NCI-H524 (cell line): ENCODE data around the gene UNK.
"Not testable (repeated sequence)": the region's sequence is repeated elsewhere in the genome, so short reads cannot be mapped to it uniquely, and the experiment has no call there.

Experiments used
- DNase-seq, 2 experiments: peaks; one replicate each; lab custom pipeline; 2025; lab: John Stamatoyannopoulos, UW

Gene UNK

DNA sequence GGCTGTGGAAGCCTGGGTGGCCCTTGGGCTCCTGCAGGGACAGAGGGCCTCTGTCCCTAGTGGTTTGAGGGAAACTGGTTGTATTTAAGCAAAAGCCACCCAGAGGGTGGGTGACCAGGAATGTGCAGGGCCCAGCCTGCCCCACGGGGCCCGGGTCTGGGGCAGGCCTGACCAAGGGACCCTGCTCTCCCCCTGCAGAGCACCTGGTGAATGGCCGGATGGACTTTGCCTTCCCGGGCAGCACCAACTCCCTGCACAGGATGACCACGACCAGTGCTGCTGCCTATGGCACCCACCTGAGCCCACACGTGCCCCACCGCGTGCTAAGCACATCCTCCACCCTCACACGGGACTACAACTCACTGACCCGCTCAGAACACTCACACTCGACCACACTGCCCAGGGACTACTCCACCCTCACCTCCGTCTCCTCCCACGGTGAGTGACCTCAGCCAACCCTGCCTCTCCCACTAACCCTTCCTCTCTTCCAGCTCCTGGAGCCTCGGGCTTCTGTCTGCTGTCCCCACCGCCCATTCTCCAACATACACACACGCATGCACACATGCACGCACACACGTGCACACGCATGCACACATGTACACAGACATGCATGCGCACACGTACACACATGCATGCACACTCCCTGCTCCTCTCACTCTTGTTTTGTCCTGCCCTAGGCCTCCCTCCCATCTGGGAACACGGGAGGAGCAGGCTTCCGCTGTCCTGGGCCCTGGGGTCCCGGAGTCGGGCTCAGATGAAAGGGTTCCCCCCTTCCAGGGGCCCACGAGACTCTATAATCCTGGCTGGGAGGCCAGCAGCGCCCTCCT, 30.0 kb upstream of the UNK start:
- no peak for DNase-seq

DNA sequence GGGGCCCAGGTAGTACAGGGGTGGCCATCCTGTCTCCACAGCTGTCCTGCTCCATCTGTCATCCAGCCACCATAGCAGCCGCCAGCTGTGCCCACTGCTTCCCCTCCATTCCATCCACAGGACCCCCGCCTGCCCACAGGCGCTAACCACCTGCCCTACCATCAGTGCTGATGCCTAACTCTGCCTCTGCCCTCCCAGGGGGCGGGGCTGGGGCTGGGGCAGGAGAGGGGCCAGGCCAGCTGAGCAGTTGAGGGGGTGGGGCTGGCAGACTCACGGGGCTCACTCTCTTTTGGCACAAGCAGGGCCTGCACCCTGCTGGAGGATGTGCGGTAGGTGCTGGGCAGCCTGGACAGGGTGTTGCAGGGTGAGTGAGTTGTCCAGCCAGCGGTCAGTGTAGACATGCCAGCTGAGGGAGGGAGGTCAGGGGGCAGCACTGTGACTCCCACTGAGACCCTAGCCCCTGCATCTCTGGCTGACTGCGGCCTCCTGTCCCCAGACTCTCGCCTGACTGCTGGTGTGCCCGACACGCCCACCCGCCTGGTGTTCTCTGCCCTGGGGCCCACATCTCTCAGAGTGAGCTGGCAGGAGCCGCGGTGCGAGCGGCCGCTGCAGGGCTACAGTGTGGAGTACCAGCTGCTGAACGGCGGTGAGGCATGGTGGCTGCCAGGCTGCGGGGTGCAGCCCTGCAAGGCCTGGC, 29.3 kb upstream of the UNK start:
- DNase-seq = peak; percentile 75 to 84

DNA sequence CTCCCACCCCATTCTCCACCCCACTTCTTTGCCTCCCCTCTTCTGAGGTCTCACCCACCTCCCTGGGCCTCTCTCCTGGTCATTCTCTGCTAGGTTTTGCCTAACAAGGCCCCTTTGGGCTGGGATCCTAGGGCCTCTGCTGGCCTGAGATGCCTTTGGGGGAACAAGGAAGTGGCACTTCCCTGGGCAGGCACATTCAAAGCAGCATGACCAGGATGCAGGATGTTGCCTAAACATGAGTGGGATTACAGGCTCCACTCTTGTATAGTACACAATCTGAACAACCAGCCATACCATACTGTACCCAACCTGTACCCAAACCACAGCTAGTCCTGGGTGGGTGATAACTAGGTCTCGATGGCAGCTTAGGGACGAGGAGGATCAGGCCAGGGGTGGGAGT, 28.6 kb upstream of the UNK start:
- no peak for DNase-seq

GRCh38 chr17:75756451-75757085, 28.0 kb upstream of the UNK start:
- no peak for DNase-seq

DNA sequence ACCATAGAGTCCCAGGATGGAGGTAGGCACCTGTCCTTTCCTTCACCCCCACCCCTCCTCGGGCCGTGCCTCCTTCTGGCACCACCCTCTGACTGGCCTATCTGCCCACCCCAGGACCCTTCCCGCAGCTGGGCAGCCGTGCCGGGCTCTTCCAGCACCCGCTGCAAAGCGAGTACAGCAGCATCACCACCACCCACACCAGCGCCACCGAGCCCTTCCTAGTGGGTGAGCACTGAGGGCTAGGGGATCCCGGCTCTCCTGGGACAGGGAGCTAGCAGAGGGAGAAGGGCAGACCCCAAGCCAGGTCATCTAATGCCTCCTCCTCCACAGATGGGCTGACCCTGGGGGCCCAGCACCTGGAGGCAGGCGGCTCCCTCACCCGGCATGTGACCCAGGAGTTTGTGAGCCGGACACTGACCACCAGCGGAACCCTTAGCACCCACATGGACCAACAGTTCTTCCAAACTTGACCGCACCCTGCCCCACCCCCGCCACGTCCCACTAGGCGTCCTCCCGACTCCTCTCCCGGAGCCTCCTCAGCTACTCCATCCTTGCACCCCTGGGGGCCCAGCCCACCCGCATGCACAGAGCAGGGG, 27.4 kb upstream of the UNK start:
- no peak for DNase-seq

DNA sequence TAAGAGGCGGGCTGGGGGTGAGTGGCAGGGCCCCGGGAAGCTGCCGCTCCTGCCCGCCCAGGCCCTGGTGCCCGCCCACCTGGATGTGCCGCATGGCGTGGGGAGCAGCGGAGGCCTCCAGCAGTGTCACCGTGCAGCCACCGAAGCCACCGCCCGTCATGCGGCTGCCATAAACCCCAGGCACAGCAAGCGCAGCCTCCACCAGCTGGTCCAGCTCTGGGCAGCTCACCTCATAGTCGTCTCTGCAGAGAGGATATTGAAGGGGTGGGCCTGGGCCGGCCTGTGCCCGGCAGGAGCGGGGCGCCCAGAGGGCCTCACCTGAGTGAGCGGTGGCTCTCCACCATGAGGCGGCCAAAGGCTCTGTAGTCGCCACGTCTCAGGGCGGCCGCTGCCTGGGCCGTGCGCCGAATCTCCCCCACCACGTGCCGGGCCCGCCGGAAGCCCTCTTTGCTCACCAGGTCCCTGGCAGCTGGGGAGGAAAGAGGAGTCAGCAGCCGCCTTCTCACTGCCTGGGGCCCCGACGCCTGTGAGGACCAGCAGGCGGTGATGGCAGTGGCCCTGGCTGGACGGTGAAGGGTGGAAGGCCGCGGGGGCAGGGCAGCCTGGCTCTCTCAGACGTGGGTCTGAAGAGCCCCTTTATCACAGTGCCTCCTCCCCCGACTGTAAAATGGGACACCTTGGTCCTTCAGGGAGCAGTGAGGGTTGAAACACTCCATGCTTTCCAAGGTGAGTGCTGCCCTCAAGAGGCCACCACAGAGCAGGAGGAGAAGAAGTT, 26.3 kb upstream of the UNK start:
- DNase-seq = peak in 1 of 2 experiments; percentile 38

GRCh38 chr17:75759457-75759856, 25.1 kb upstream of the UNK start:
- DNase-seq = no peak

GRCh38 chr17:75759978-75760640, 24.5 kb upstream of the UNK start:
- DNase-seq = not testable (repeated sequence)

- no peak for DNase-seq
These were observed 21.9 kb upstream of the UNK start for GRCh38 chr17:75762513-75763268.

GRCh38 chr17:75763269-75763607, 21.4 kb upstream of the UNK start:
- no peak for DNase-seq

DNA sequence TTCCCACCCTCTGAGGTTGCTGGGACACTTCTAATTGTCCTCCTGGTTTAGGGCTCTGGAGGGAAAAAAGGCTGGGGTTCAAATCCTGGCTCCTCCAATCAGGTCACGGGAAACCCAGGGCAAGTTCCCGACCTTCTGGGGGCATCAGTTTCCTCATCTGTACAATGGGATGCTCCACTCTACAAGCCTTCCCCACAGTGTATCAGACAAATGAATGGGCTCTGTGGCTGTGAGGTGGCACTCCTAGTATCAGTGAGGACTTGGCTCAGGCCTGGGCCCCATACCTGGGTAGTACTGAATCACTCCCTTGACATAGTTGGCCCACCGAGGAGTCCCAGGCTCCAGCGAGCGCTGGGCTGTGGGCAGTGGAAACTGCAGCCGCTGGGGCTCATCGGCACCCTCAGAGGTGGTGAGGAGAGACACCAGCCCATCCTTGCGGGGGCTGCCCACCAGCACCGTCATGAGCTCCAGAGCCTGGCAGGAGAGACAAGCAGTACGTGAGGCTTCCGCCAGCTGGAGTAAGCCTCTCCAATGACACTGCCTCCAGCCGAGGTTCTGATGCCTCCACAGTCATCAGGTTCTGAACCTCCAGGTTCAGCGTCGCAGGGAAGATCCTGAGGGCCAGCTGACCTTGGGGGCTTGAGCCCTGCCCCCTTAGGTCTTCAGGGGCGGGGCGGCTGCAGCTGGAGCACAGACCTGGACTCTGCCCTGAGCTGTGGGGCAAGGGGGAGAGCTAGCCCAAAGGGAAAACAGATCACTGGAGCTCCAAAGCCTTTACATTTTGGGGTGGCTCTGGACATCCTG, 20.8 kb upstream of the UNK start:
- DNase-seq = peak in 1 of 2 experiments; percentile 48

DNA sequence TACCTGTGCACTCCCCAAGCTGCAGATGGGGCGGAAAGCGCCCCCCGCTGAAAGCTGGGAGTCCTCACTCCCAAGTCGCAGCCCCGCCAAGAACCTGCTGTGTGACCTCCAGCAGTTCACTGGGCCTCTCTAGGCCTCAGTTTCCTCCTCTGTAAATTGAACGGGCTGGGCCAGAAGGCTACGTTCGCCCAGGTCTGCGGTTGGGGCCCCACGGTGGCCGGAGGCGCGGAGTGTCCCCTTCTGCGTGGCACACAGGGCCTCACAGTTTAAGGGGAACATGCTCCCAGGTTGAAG, 20.2 kb upstream of the UNK start:
- no peak for DNase-seq

DNA sequence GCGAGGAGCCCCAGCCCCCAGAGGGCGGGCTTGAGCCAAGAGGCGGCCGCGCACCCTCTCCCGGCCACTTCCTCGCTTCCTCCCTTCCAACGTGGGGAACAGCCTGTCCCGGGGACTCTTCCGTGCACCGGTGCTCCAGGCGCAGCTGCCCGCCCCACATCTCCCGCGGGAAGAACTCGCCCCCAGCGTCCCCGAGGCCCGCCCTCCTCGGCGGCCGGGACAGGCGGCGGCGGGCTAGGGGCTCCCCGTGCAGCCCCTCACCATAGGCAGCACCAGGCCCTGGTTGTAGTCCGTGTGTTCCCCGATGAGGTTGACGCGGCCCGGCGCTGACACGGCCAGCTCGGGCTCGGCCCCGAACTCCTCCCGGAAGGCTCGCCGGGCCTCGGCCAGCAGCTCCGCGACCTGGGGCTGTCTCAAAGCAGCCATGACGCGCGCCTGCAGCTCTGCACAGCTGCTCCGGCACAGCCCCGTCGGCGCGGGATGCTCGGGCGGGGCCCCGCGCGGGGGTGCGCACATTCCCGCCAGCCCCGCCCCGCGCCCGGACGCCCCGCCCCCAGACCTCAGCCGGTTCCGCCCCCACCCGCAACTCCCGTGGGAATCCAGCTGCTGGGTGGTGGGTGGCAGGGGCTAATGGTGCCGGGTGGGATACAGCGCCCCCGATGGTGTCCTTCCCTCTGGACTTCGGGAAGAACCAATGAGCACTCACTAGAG, 19.7 kb upstream of the UNK start, which contains the start of gene GALK1:
GALK1 (minus strand) TSS at position 482 of the 711 bp plus-strand sequence; CDS start at position 426, 56 bp downstream.
- peak; percentile 71 to 86 for DNase-seq

- peak in 1 of 2 experiments; percentile 40 for DNase-seq
These were observed 18.6 kb upstream of the UNK start for GRCh38 chr17:75765981-75766380.

DNA sequence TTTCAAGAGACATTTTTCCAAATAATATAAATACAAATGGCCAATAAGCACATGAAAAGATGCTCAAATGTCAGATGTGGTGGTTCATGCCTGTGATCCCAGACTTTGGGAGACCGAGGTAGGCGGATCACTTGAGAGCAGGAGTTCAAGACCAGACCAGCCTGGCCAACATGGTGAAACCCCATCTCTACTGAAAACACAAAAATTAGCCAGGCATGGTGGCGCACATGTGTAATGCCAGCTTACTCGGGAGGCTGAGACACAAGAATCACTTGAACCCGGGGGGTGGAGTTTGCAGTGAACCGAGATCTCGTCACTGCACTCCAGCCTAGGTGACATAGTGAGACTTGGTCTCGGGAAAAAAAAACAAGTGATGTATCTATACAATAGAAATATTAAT, 16.7 kb upstream of the UNK start:
- DNase-seq = no peak

DNA sequence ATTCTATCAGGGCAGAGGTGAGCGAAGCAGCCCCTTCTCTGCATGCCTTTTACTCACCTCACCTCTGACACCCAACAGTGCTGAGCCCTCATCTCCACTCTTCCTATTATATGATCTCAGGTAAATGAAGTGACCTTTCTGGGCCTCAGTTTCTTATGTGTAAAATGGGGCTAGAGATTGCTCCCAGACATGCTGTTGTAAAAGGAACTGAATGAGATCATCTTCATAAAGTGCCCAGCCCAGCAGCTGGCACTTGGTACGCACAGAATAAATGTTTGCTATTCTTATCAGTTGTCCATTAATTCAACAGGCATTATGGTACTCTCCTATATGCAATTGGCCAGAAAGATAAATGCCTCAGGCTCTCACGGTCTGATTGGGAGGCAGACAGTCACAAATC, 15.1 kb upstream of the UNK start:
- no peak for DNase-seq

DNA sequence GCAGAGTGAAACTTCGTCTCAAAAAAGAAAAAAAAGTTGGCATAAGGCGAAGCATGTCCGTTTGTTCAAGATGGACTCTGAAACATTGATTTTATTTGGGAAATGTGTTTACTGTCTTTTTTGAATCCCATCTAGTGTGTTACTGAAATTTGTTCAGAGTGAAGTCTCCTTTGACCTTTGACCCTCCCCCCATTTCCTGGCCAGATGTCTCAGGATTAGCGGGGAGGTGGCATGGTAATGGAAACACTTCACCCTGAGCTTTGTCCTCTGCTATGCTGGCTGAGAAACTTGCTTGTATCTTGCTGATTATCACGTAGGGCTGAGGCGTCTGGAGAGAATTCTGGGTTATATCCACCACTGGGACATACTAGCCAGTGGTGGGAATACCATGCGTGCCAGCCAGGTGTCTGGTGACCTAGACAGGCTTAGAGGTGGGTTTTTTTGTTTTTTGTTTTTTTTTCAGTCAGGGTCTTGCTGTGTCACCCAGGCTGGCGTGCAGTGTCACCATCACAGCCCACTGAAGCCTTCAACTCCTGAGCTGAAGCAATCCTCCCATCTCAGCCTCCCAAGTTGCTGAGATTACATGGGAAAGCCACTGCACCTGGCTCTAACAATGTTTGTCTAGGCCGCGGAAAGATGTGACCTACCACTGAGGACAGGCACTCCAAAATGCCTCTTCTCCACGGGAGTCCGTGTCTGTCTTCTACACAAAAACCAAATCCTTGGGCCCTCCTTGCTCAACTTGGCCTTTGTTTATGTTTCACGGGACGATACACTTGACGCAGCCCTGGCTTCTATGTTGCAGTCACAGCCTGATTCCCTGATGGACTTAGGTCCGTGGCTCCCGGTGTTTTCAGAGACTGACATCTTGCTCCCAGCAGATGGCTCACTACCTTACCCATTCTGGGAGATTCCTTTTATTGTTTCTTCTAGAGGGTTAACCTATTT, 13.0 kb upstream of the UNK start:
- peak in 1 of 2 experiments; percentile 52 for DNase-seq
